Vagina (tissue), 2 donors: Measurements from ENCODE around the gene SLC9A1.

Source experiments
- POLR2A ChIP-seq, 2 donors: fragments of 450-650 bp; IDR thresholded peaks; one replicate each; pipeline ENCODE4 v1.6.1; 2017; ENCODE audit warnings: antibody characterized with exemption in 2 of 2, mild to moderate bottlenecking in 2 of 2, moderate library complexity in 2 of 2
- POLR2AphosphoS5 ChIP-seq, 2 donors: sonication (generic); formaldehyde crosslinking; IDR thresholded peaks; one replicate each; pipeline ENCODE4 v1.9.0; 2017; ENCODE audit warnings: antibody characterized with exemption in 2 of 2, mild to moderate bottlenecking in 2 of 2, low read depth in 1 of 2; ENCODE audit not compliant: insufficient read depth in 1 of 2
- TF ChIP-seq, protein P1 (sequence below), 3 experiments: fragments of 450-650 bp in 2 of 3; fragments of 200-600 bp in 1 of 3; sonication (generic) in 1 of 3; IDR thresholded peaks; one replicate each; pipeline ENCODE4 v1.5.1; 2017 to 2019; ENCODE audit warnings: antibody characterized with exemption in 3 of 3, mild to moderate bottlenecking in 2 of 3, moderate library complexity in 2 of 3

DNA sequence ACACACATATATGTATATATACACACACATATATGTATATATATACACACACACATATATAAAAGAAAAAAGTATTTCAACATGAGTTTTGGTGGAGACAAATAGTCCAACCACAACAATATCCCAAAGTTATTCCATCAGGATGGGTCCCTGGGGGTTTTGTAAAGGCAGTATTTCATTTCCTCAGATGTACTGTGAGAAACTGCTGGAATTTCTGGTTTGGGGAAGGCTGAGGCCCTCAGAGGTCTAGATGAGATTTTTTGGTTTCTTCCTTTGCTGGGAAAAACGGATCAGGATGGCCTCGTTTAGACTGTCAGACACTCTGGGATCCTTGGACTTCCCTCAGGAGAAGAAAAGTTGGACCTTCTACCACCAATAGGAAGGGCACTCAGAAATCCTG is 105.8 kb downstream of the SLC9A1 start:
- TF ChIP-seq, protein P1, sequence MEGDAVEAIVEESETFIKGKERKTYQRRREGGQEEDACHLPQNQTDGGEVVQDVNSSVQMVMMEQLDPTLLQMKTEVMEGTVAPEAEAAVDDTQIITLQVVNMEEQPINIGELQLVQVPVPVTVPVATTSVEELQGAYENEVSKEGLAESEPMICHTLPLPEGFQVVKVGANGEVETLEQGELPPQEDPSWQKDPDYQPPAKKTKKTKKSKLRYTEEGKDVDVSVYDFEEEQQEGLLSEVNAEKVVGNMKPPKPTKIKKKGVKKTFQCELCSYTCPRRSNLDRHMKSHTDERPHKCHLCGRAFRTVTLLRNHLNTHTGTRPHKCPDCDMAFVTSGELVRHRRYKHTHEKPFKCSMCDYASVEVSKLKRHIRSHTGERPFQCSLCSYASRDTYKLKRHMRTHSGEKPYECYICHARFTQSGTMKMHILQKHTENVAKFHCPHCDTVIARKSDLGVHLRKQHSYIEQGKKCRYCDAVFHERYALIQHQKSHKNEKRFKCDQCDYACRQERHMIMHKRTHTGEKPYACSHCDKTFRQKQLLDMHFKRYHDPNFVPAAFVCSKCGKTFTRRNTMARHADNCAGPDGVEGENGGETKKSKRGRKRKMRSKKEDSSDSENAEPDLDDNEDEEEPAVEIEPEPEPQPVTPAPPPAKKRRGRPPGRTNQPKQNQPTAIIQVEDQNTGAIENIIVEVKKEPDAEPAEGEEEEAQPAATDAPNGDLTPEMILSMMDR (IDR thresholded peaks at IDR 0.05): no peak
- TF ChIP-seq POLR2A (IDR thresholded peaks at IDR 0.05): no peak
- no peak for TF ChIP-seq POLR2AphosphoS5 (IDR thresholded peaks at IDR 0.05; ENCODE audit: insufficient read depth in 1 of 2, low read depth in 1 of 2)
